GM19193 (cell line): ENCODE data around the gene ATP1A1.

Source experiments
- POLR2A ChIP-seq: IDR thresholded peaks from 4 replicates; pipeline ENCODE4 v1.6.1; 2011; ENCODE audit not compliant: insufficient read depth, insufficient read length; ENCODE audit errors: extremely low read depth

The ATP1A1 gene

GRCh38 chr1:116446686-116447085 is 73.6 kb downstream of the ATP1A1 start:
- no peak for TF ChIP-seq POLR2A

- no peak for TF ChIP-seq POLR2A
Observed at GRCh38 chr1:116448785-116449385, 75.8 kb downstream of the ATP1A1 start.

- no peak for TF ChIP-seq POLR2A
Observed at GRCh38 chr1:116449578-116449977, 76.5 kb downstream of the ATP1A1 start.

GRCh38 chr1:116451702-116452101 is 78.7 kb downstream of the ATP1A1 start:
- no peak for TF ChIP-seq POLR2A

GRCh38 chr1:116453481-116453880 is 80.4 kb downstream of the ATP1A1 start:
- no peak for TF ChIP-seq POLR2A

GRCh38 chr1:116453906-116454305 is 80.9 kb downstream of the ATP1A1 start:
- TF ChIP-seq POLR2A = no peak
